Measurements from ENCODE around the gene ZCCHC9.
A peak's percentile ranks its signal among the peaks of the same experiment; 100 is the strongest.
"Not testable (repeated sequence)": the region's sequence is repeated elsewhere in the genome, so short reads cannot be mapped to it uniquely, and the experiment has no call there.

The ZCCHC9 gene

DNA sequence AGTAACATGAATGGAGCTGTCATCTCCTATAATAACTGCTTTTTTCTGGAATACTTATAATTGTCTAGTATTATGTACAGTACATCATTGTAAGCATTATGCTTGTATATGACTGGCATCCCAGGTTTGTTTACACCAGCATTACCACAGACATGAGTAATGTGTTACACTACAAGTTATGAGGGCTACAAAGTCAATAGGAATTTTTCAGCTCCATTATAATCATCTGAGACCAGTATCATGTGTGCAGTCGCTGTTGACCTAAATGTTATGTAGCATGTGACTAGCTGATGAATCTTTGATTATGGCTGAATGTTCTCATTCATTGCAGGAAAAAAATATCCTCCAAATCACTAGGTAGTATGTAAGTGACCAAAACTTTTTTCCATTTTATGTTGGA, 2.2 kb downstream of the ZCCHC9 start:
- H3K27ac ChIP-seq, result peak overlapping the region; percentile 79
- peak; percentile 84 for DNase-seq (ENCODE audit: low read depth, low spot score)

DNA sequence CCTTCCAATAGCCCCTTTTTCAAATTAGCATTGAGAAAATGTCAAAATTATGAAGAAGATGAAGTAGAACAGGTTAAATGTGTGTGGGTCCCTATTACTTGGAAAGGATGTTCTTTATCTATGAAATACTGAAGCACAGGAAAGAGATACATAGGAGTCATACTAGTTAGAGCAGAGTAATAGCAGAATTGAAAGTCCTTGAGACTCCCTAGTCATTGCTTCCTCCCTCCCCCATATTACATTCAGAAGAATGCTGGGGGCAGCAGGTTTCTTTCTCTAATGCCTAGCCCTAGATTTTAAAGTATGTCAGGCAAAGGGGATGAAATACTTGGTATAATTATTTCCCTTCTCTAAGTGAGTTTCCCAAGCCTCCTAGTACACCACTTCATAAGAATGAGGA, 4.4 kb downstream of the ZCCHC9 start:
- no peak for DNase-seq (ENCODE audit: low read depth, low spot score)
- no peak overlapping the region for H3K27ac ChIP-seq

DNA sequence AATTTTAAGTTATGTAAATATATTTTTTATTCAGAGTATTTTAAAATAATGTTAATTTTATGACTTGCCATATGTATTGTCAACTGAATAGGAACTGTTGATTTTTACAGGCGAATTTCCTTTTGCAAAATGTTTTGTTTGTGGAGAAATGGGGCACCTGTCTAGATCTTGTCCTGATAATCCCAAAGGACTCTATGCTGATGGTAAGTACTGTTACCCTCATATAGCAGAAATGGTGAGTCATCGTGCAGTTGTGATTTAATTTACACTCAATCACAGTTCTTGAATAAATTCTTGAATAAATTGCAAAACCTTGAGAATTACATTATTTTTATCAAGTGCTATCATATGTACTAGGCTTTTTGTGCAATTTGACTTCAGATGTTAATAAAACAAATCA, 7.4 kb downstream of the ZCCHC9 start:
- H3K27ac ChIP-seq, result no peak overlapping the region
- no peak for DNase-seq (ENCODE audit: low read depth, low spot score)

DNA sequence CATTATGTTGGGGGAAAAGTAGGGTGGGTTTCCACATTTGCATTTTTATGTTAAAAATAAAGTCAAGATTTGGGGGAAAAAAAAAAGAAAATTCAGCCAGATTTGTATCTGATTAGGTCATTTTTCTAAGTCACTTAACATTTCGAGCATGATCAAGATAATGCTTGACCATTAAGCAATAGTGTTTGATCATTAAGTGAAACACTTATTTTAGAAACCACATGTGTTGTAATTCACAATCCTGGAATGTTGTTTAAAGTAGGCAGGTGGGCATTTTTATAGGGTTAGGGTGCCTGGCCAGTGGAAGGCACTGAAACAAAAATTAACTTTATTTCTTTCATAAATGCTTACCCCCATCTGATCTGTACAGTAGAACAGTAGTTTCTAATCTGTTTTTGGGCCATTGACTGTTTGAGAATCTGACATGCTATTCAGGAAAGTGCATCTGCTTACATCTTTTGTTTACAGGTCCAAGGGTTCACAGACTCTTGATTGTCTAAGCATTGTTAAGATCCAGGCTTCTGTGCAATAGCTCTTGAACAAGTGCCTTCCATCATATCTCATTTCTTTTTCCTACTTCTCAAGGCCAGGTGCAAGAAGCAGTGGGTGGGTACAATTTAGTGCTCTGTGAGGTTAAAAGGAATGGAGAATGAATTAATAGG, 9.1 kb downstream of the ZCCHC9 start:
- DNase-seq (ENCODE audit: low read depth, low spot score), result no peak
- no peak overlapping the region for H3K27ac ChIP-seq

DNA sequence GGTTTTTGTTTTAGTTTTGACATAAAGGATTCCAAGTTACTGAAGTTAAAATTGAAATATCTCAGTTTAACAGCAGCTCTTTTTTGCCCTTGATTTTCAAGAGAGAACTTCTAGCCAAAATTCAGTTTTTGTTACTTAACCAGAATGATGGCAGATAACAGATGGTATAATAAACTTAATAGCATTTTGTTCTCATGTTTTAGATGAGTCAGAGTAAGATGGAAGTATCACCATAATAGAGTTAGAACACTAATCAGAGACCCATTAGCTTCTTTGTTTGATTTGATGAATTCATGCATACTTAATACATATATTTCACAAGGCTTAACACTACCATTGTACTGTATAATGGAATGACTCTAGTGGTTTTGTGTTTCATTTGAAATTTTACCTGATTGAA, 11.9 kb downstream of the ZCCHC9 start:
- DNase-seq (ENCODE audit: low read depth, low spot score), result no peak
- peak overlapping the region; percentile 8 for H3K27ac ChIP-seq

DNA sequence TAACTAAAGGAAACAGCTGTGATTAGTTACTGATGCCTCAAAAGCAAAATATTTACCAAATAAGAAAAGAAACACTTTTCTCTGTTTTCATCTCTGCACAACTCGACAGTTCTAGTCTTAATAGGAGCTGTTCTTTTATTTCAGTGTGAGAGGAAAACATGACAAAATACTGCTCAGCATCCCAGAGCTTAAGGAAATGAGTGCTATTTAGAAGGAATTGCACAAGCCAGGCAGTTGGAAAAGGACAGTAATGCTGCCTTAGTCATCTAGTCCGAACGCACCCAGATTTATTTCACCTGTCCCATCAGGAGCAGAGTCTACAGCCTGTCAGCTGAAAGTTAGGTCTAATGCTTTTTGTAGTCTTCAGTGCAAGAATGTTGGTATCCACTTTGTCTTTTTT, 12.3 kb downstream of the ZCCHC9 start:
- peak overlapping the region; percentile 8 for H3K27ac ChIP-seq
- DNase-seq (ENCODE audit: low read depth, low spot score), result no peak

DNA sequence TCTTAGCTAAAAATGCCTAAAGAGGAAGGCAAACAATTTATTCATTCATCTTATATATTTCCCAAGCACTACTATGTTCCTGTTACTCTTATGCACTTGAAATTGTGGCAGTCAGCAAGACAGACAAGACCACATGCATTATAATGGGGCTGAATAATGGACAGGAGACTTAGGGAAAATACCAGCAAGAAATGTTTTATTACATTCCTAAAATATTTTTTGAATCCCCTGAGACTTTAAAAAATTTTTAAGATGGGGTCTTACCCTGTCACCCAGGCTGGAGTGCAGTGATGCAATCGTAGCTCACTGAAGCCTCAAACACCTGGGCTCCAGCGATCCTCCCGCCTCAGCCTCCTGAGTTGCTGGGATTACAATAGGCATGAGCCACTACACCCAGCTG, 13.2 kb downstream of the ZCCHC9 start:
- H3K27ac ChIP-seq, result peak overlapping the region; percentile 48
- DNase-seq (ENCODE audit: low read depth, low spot score), result no peak

DNA sequence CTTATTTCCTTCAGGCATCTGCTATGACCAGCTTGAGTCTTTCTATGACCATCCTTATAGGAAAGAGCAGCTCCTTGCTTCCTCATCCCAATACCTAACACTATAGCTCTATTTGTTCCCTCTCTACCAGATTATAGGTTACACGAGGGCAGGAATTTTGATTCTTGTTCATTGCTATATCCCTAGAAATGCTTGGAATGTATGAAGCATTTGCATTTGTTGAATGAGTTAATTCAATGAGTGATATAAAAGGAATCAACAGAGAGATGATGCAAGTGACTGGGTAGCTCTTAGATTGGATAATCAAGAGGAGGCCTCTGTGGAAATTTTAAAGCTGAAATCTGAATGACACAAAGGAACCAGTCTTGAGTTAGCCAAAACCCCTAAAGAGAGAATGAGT, 13.9 kb downstream of the ZCCHC9 start:
- DNase-seq (ENCODE audit: low read depth, low spot score), result no peak

DNA sequence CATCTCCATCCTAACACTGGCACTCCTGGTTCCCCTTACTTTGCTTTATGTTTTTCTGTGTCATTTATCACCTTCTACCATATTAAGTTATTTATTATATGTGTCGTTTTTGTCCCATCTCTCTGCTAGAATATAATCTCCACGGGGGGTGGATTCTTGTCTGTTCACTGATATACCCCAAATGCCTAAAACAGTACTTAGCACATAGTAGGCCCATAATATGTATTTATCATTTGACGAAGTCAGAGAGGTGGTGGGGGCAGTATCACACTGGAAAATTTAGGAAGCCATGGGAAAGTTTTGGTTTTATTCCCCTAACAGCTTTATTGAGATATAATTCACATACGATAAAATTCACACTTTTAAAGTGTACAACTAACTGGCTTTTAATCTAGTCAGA, 14.4 kb downstream of the ZCCHC9 start:
- no peak for DNase-seq (ENCODE audit: low read depth, low spot score)
- peak overlapping the region; percentile 48 for H3K27ac ChIP-seq

More for the DNA sequence above, 13.9 kb downstream of the ZCCHC9 start:
- H3K27ac ChIP-seq, result peak overlapping the region; percentile 48

DNA sequence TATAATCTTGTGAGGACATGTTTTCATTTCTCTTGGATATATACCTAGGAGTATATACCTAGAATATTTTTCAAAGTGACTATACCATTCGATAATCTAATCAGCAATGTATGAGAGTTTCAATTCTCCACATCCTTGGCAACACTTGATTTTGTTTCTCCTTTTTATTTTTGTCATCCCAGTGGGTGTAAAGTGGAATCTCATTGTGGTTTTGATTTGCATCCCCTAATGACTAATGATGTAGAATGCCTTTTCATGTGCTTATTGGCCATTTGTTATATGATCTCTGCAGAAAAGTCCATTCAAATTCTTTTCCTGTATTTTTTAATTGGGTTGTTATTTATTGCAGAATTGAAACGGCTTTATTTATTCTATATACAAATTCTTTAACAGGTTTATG, 15.2 kb downstream of the ZCCHC9 start:
- no peak overlapping the region for H3K27ac ChIP-seq
- DNase-seq (ENCODE audit: low read depth, low spot score), result no peak

DNA sequence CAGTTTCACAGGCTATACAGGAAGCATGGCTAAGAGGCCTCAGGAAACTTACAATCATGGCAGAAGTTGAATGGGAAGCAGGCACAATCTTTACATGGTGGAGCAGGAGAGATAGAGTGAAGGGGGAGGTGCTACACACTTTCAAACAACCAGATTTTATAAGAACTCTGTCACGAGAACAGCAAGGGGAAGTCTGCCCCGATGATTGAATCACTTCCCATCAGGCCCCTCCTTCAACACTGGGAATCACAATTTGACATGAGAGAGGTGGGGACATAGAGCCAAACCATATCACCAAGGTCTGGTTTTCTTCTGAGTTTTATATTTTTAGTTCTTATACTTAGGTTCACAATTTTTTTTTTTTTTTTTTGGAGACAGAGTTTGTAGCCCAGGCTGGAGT, 16.1 kb downstream of the ZCCHC9 start:
- no peak overlapping the region for H3K27ac ChIP-seq
- no peak for DNase-seq (ENCODE audit: low read depth, low spot score)

DNA sequence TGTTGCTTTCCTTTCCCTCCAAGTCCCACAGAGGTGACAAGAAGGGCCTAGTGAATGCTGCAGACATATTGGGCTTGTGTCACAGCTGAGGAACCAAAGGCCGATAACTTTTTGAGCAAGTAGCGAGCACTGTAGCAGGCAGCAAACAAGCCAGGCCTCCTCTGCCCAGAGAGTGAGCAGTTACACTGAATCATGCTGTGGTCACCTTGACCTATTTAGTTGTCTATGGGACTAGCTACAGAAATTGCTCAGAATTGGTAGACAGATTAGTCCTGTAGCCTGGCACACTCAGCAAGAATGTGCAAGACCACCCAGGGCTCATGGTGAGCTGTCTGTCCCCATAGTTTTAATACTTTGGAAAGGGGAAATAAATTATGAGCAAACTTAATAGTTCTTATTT, 25.2 kb downstream of the ZCCHC9 start:
- DNase-seq (ENCODE audit: low read depth, low spot score), result no peak
- no peak overlapping the region for H3K27ac ChIP-seq

DNA sequence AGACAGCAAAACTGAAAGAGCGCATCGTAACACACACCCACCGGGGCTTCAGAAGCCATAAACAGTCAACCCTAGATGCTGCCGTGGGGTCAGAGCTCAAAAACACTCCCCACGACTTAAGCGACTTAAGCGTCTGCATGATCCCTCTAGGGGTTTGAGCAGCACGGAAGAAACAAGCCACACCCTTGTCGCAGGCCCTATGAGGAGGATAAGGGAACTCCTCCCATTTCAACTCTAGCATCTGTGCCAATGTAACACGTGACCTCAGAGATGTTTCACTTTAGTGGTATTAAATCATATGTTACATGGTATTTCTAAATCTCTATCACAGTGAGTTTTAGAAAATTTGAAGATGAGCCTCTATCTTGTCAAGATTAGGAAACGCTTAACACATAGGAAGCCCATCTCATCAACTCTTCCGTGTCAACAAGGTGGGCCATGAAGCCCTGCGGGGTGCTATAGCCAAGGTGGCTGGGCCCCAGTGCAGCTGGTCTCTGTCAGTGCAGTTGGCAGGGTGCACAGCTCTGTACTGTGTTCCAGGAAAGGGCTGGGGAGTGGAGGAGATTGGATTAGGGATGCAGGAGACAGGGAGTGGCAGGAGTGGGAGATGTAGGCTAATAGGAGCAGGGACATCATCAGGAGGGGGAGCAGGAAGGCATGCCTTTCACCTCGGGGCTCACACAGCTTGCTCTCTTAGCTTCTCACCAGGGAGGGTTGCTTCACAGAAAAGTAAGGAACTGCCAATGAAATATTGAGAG, 33.1 kb downstream of the ZCCHC9 start:
- no peak for DNase-seq (ENCODE audit: low read depth, low spot score)
- H3K27ac ChIP-seq, result no peak overlapping the region

DNA sequence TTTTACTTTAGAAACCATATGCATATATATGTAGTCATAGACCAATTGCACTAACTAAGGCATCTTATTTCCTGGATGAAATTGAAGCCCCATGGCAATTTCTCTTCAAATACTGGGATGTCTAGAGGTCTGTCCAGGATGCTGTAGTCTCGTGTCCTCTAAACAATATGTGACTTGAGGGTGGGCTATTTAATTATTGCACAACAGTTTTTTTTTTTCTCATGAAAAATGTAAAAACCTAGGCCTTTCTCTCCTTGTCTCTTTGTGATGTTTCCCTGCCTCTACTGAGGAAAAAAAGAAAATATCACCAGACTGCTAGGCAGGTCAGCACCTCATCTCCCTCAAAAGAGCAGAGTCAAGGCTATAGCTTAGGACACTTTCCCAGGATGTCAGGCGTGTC, 34.6 kb downstream of the ZCCHC9 start:
- DNase-seq (ENCODE audit: low read depth, low spot score), result no peak
- no peak overlapping the region for H3K27ac ChIP-seq

DNA sequence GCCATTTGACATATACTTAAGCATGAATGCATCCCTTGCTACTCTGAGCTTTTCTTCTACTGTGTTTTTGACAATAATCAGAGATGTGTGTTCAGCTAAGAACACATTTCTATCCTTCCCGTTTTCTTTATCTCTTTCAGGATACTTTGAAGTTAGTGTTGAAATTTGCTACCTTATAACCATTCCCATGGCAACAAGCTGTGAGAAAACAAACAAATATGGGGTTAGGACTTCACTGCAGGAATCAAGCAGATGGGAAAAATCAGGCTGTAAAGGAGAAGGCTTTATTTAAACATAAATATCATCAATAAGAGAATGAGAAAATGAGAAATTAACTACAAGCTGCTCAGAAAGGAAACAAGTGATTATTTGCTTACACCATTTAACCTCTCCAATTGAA, 35.2 kb downstream of the ZCCHC9 start:
- DNase-seq (ENCODE audit: low read depth, low spot score), result no peak
- no peak overlapping the region for H3K27ac ChIP-seq

DNA sequence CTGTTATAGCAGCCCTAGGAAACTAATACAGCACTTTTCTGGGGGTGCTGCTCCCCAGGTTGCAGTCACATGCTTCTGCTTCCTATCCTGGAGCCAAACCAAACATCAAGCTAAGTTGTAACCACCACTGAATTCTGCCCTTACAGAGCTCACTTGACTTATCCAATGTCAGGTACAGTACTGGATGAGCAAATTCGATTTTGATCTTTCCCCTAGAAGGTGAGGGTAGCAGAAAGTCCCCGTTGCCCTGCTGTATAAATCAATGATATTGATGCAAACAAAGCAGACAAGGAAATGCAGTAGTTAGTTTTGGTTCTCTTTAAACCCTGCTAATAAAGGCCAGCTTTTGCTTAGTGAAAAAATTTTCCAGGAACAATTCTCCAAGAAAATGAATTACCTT, 36.4 kb downstream of the ZCCHC9 start:
- DNase-seq (ENCODE audit: low read depth, low spot score), result no peak
- no peak overlapping the region for H3K27ac ChIP-seq

DNA sequence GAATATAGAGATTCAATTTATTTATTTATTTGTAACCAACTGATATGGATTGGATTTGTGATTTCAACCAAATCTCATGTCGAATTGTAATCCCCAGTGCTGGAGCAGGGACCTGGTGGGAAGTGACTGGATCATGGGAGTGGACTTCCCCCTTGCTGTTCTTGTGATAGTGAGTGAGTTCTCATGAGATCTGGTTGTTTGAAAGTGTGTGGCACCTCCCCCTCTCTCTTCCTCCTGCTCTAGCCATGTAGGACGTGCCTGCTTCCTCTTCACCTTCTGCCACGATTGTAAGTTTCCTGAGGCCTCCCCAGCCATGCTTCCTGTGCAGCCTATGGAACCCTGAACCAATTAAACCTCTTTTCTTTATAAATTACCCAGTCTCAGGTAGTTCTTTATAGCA, 36.8 kb downstream of the ZCCHC9 start:
- H3K27ac ChIP-seq; DNase-seq (ENCODE audit: low read depth, low spot score): not testable (repeated sequence)

DNA sequence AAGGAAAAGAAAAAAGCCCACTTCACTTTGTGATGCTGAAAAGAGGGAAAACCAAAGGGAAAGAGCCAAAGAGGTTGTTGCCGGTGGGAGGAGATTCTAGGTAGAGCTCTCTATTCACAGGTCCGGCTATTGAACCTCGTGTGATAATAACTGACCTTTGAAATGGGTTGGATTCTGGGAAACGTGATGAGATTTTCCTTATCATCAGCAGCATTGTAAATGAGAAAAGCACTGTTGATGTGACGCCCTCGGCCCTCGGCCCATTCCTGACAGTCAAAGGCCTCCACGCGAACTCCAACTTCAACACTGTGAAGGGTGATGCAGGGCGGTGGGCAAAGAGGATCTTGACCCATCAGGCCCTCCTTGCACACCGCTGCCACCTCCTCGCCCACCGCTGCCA, 43.3 kb downstream of the ZCCHC9 start:
- no peak for DNase-seq (ENCODE audit: low read depth, low spot score)
- H3K27ac ChIP-seq, result no peak overlapping the region

DNA sequence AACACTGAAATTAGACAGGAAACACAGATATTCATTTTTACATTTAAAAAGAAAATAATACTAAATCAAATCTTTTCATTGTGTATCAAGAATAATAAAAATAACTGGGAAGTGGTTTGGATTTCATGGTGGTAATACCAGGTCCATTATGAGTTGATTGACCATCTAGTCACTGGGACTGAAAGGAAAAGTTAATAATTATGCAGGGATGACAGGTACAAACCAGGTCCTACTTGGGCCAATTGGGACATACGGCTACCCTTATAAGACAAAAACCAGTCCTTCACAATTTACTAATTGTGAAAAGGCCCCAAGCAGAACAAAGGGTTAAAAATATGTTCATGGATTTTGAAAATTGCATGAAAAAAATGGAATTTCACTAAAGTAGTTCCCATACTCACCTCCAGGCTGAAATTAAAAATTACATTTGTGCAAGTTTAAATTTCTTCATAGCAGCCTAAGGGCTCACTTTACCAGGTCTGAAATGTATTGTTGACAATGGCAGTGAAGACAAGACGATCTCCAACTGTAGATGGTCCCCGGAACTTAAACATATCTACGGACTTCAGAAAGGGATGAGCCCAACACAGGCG, 44.1 kb downstream of the ZCCHC9 start:
- H3K27ac ChIP-seq, result no peak overlapping the region
- DNase-seq (ENCODE audit: low read depth, low spot score), result no peak

DNA sequence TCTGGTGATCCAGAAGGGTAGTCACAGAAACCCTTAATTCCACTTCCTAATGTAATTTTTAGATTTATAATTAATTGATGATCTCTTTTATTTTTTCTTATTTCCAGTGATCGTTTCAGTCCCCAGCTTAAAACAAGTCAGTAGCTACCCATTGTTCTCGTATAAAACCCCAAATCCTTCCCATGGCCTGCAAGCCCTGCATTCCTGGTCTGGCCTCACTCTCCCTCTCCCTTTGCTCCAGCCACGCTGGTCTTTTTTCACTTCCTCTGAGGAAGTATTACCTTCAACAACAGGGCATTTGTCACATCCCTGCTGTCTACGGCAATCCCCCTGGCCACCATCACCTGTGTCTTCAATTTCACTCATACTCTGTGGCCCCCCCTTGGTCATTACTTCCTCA, 47.8 kb downstream of the ZCCHC9 start:
- H3K27ac ChIP-seq, result no peak overlapping the region
- no peak for DNase-seq (ENCODE audit: low read depth, low spot score)

DNA sequence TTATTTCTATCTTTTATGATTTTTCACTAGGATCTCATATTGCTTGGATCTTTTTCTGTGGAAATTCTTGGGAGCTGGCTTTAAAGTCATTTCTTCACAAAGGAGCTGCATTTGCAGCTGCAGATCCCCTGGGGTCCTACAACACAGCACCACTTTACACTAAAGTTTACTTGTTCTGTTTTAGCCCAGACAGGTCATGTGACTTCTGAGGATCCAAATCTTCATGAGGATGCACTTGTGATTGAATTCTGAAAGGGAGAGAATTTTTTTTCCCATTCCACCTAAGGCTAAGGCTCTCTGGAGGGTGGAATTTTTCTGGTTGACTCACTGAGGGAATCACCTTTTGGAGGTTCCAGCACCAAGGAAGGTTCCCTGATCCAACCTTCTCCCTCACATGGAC, 49.1 kb downstream of the ZCCHC9 start:
- DNase-seq (ENCODE audit: low read depth, low spot score), result no peak
- no peak overlapping the region for H3K27ac ChIP-seq

DNA sequence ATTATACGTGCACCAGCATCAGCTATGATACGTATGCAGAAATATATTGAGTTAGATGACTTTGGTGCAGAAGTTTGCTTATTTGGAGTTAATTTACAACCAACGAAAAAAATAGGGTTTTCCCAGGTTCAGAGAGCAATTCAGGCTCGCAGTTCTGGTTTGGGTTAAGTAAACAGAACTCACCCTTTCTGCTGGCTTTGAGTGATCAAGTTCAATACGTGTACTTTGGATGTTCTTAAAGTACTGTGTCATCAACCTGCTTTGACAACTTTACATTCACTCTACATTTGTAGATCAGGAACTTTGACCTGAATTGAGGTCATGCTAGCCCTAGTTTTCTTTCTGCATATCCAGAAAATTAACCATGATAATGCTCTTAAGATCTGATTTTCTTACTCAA, 51.8 kb downstream of the ZCCHC9 start:
- DNase-seq (ENCODE audit: low read depth, low spot score), result no peak
- no peak overlapping the region for H3K27ac ChIP-seq

Data from epithelial cell of prostate (primary cell).